ENCODE measurements around the gene ATXN2L. TPM values are rescaled to one million over a fixed set of nuclear protein-coding genes. Genes with fewer than 3 reads are reported as not detected.

ATXN2L gene
- total and polyA plus RNA-seq, 2 donors = 22.6 to 83.6 TPM

- Histone ChIP-seq H3K27ac (ENCODE audit: low read depth in 1 of 2, low read length in 1 of 2) (no peak overlapping the region), H3K4me3 (ENCODE audit: low read length in 2 of 2) (no peak overlapping the region), H3K4me1 (ENCODE audit: control insufficient read depth in 2 of 2, insufficient read depth in 2 of 2, low read length in 2 of 2) (peaks cover 9 to 21% of the 10 kb centered on the region in 2 donors), H3K36me3 (ENCODE audit: control insufficient read depth in 2 of 2, insufficient read depth in 2 of 2, low read length in 1 of 2) (peaks cover 24 to 39% of the 10 kb centered on the region in 2 donors), H3K9me3 (ENCODE audit: control insufficient read depth in 2 of 2, insufficient read depth in 1 of 2, low read length in 1 of 2) (peaks cover 0 to 4% of the 10 kb centered on the region in 2 donors), H3K27me3 (ENCODE audit: control insufficient read depth in 2 of 2, insufficient read depth in 1 of 2, low read length in 1 of 2) (no peaks in the 10 kb centered on the region)
- 98% methylated on average over 12 of the region's 12 CpGs for WGBS
- no peak for DNase-seq (ENCODE audit: low read depth in 6 of 9, low spot score in 9 of 9)
These were observed 21.0 kb downstream of the ATXN2L start for GRCh38 chr16:28843766-28844165.

GRCh38 chr16:28844226-28844885, 21.6 kb downstream of the ATXN2L start:
- no peak overlapping the region for H3K27ac ChIP-seq (ENCODE audit: low read depth in 1 of 2, low read length in 1 of 2)
- H3K4me3 ChIP-seq (ENCODE audit: low read length in 2 of 2) = no peak overlapping the region
- DNase-seq (ENCODE audit: low read depth in 6 of 9, low spot score in 9 of 9) = no peak
- H3K9me3 ChIP-seq (ENCODE audit: control insufficient read depth in 2 of 2, insufficient read depth in 1 of 2, low read length in 1 of 2) = peaks cover 0 to 4% of the 10 kb centered on the region in 2 donors
- H3K27me3 ChIP-seq (ENCODE audit: control insufficient read depth in 2 of 2, insufficient read depth in 1 of 2, low read length in 1 of 2) = no peaks in the 10 kb centered on the region
- peaks cover 9 to 21% of the 10 kb centered on the region in 2 donors for H3K4me1 ChIP-seq (ENCODE audit: control insufficient read depth in 2 of 2, insufficient read depth in 2 of 2, low read length in 2 of 2)
- H3K36me3 ChIP-seq (ENCODE audit: control insufficient read depth in 2 of 2, insufficient read depth in 2 of 2, low read length in 1 of 2) = peaks cover 24 to 35% of the 10 kb centered on the region in 2 donors
- WGBS = 97% methylated on average over 19 of the region's 19 CpGs

GRCh38 chr16:28845293-28845692, 22.5 kb downstream of the ATXN2L start:
- H3K36me3 ChIP-seq (ENCODE audit: control insufficient read depth in 2 of 2, insufficient read depth in 2 of 2, low read length in 1 of 2) = peaks cover 24 to 35% of the 10 kb centered on the region in 2 donors
- H3K27me3 ChIP-seq (ENCODE audit: control insufficient read depth in 2 of 2, insufficient read depth in 1 of 2, low read length in 1 of 2) = no peaks in the 10 kb centered on the region
- peaks cover 9 to 21% of the 10 kb centered on the region in 2 donors for H3K4me1 ChIP-seq (ENCODE audit: control insufficient read depth in 2 of 2, insufficient read depth in 2 of 2, low read length in 2 of 2)
- H3K27ac ChIP-seq (ENCODE audit: low read depth in 1 of 2, low read length in 1 of 2) = peak overlapping the region in 1 of 2 donors; percentile 69
- WGBS = 76% methylated on average over 10 of the region's 10 CpGs
- H3K9me3 ChIP-seq (ENCODE audit: control insufficient read depth in 2 of 2, insufficient read depth in 1 of 2, low read length in 1 of 2) = peaks cover 0 to 4% of the 10 kb centered on the region in 2 donors
- peak overlapping the region; percentile 79 to 97 for H3K4me3 ChIP-seq (ENCODE audit: low read length in 2 of 2)
- peak in 5 of 9 donors; percentile 21 to 79 (median 61) for DNase-seq (ENCODE audit: low read depth in 6 of 9, low spot score in 9 of 9)

- peak overlapping the region; percentile 69 to 74 for H3K27ac ChIP-seq (ENCODE audit: low read depth in 1 of 2, low read length in 1 of 2)
- H3K9me3 ChIP-seq (ENCODE audit: control insufficient read depth in 2 of 2, insufficient read depth in 1 of 2, low read length in 1 of 2) = peaks cover 0 to 4% of the 10 kb centered on the region in 2 donors
- H3K36me3 ChIP-seq (ENCODE audit: control insufficient read depth in 2 of 2, insufficient read depth in 2 of 2, low read length in 1 of 2) = peaks cover 24 to 35% of the 10 kb centered on the region in 2 donors
- no peak for DNase-seq (ENCODE audit: low read depth in 6 of 9, low spot score in 9 of 9)
- 1% methylated on average over 16 of the region's 16 CpGs for WGBS
- peak overlapping the region; percentile 79 to 97 for H3K4me3 ChIP-seq (ENCODE audit: low read length in 2 of 2)
- H3K27me3 ChIP-seq (ENCODE audit: control insufficient read depth in 2 of 2, insufficient read depth in 1 of 2, low read length in 1 of 2) = no peaks in the 10 kb centered on the region
- peaks cover 9 to 21% of the 10 kb centered on the region in 2 donors for H3K4me1 ChIP-seq (ENCODE audit: control insufficient read depth in 2 of 2, insufficient read depth in 2 of 2, low read length in 2 of 2)
These were observed 22.9 kb downstream of the ATXN2L start for GRCh38 chr16:28845761-28846079.

- Histone ChIP-seq H3K27ac (ENCODE audit: low read depth in 1 of 2, low read length in 1 of 2) (peak within 1 kb of the TSS; percentile 79 to 82), H3K36me3 (ENCODE audit: control insufficient read depth in 2 of 2, insufficient read depth in 2 of 2, low read length in 1 of 2) (peaks cover 24 to 35% of the 10 kb centered on the region in 2 donors), H3K9me3 (ENCODE audit: control insufficient read depth in 2 of 2, insufficient read depth in 1 of 2, low read length in 1 of 2) (peaks cover 0 to 4% of the 10 kb centered on the region in 2 donors), H3K27me3 (ENCODE audit: control insufficient read depth in 2 of 2, insufficient read depth in 1 of 2, low read length in 1 of 2) (no peaks in the 10 kb centered on the region), H3K4me3 (ENCODE audit: low read length in 2 of 2) (peak within 1 kb of the TSS; percentile 79 to 97), H3K4me1 (ENCODE audit: control insufficient read depth in 2 of 2, insufficient read depth in 2 of 2, low read length in 2 of 2) (peaks cover 9 to 21% of the 10 kb centered on the region in 2 donors)
- DNase-seq (ENCODE audit: low read depth in 6 of 9, low spot score in 9 of 9) = peak; percentile 93 to 99 (median 97)
- WGBS = under 1% methylated on average over 73 of the region's 73 CpGs
These were observed 23.5 kb downstream of the ATXN2L start, which contains the start of gene TUFM for GRCh38 chr16:28846080-28846932. TUFM (minus strand) TSS chr16:28846348; CDS start chr16:28846269, 79 bp downstream.

GRCh38 chr16:28846933-28847273, 24.1 kb downstream of the ATXN2L start:
- Histone ChIP-seq H3K9me3 (ENCODE audit: control insufficient read depth in 2 of 2, insufficient read depth in 1 of 2, low read length in 1 of 2) (peaks cover 0 to 4% of the 10 kb centered on the region in 2 donors), H3K27ac (ENCODE audit: low read depth in 1 of 2, low read length in 1 of 2) (peak overlapping the region in 1 of 2 donors; percentile 79), H3K4me1 (ENCODE audit: control insufficient read depth in 2 of 2, insufficient read depth in 2 of 2, low read length in 2 of 2) (peaks cover 9 to 21% of the 10 kb centered on the region in 2 donors), H3K27me3 (ENCODE audit: control insufficient read depth in 2 of 2, insufficient read depth in 1 of 2, low read length in 1 of 2) (no peaks in the 10 kb centered on the region), H3K4me3 (ENCODE audit: low read length in 2 of 2) (peak overlapping the region; percentile 79 to 97), H3K36me3 (ENCODE audit: control insufficient read depth in 2 of 2, insufficient read depth in 2 of 2, low read length in 1 of 2) (peaks cover 22 to 33% of the 10 kb centered on the region in 2 donors)
- 31% methylated on average over 5 of the region's 5 CpGs for WGBS
- peak in 1 of 9 donors; percentile 24 for DNase-seq (ENCODE audit: low read depth in 6 of 9, low spot score in 9 of 9)

GRCh38 chr16:28858421-28858820, 35.6 kb downstream of the ATXN2L start:
- 96% methylated on average over 8 of the region's 8 CpGs for WGBS
- H3K27ac ChIP-seq (ENCODE audit: low read depth in 1 of 2, low read length in 1 of 2) = no peak overlapping the region
- no peaks in the 10 kb centered on the region for H3K36me3 ChIP-seq (ENCODE audit: control insufficient read depth in 2 of 2, insufficient read depth in 2 of 2, low read length in 1 of 2)

GRCh38 chr16:28859326-28859725, 36.5 kb downstream of the ATXN2L start:
- no peaks in the 10 kb centered on the region for H3K27me3 ChIP-seq (ENCODE audit: control insufficient read depth in 2 of 2, insufficient read depth in 1 of 2, low read length in 1 of 2)
- H3K4me3 ChIP-seq (ENCODE audit: low read length in 2 of 2) = no peak overlapping the region
- peaks cover 0 to 16% of the 10 kb centered on the region in 2 donors for H3K4me1 ChIP-seq (ENCODE audit: control insufficient read depth in 2 of 2, insufficient read depth in 2 of 2, low read length in 2 of 2)
- no peaks in the 10 kb centered on the region for H3K36me3 ChIP-seq (ENCODE audit: control insufficient read depth in 2 of 2, insufficient read depth in 2 of 2, low read length in 1 of 2)
- H3K9me3 ChIP-seq (ENCODE audit: control insufficient read depth in 2 of 2, insufficient read depth in 1 of 2, low read length in 1 of 2) = no peaks in the 10 kb centered on the region
- no peak for DNase-seq (ENCODE audit: low read depth in 6 of 9, low spot score in 9 of 9)
- 98% methylated on average over 4 of the region's 4 CpGs for WGBS
- no peak overlapping the region for H3K27ac ChIP-seq (ENCODE audit: low read depth in 1 of 2, low read length in 1 of 2)

More at GRCh38 chr16:28858421-28858820, 35.6 kb downstream of the ATXN2L start:
- Histone ChIP-seq H3K4me1 (ENCODE audit: control insufficient read depth in 2 of 2, insufficient read depth in 2 of 2, low read length in 2 of 2) (peaks cover 0 to 13% of the 10 kb centered on the region in 2 donors), H3K9me3 (ENCODE audit: control insufficient read depth in 2 of 2, insufficient read depth in 1 of 2, low read length in 1 of 2) (no peaks in the 10 kb centered on the region), H3K4me3 (ENCODE audit: low read length in 2 of 2) (no peak overlapping the region), H3K27me3 (ENCODE audit: control insufficient read depth in 2 of 2, insufficient read depth in 1 of 2, low read length in 1 of 2) (no peaks in the 10 kb centered on the region)
- DNase-seq (ENCODE audit: low read depth in 6 of 9, low spot score in 9 of 9) = no peak
